MM.1S (cell line): ENCODE data around the gene MICU2.

ENCODE experiments used
- EZH2 ChIP-seq: fragments of 300-600 bp; sonication (generic); optimal IDR thresholded peaks from 2 replicates; pipeline ENCODE3; 2017; ENCODE audit warnings: low read depth, mild to moderate bottlenecking, antibody characterized with exemption, low read length, mixed read lengths
- TF ChIP-seq, protein P1 (sequence below): fragments of 300-600 bp; sonication (generic); IDR thresholded peaks from 2 replicates; pipeline ENCODE4 v1.5.1; 2016; ENCODE audit warnings: antibody characterized with exemption, low read length, mixed read lengths

DNA sequence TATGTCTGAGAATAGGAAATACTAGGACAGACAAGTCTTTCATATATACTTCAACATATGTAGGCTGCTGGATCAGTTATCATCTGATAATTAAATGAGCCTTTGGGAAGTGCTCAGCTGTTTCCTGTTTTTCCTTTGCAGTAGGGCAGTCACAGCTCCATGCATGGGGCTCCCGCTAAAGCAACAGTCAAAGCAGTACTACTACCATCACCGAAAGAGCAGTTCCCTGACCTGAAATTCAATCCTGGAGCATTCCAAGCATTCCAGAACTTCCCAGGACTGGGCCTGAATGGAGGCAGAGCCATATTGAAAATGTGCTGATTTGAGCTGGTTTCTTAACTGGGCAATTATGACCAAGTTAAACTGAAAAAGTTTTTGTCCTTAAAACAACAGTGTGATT is 20.5 kb downstream of the MICU2 start:
- TF ChIP-seq, protein P1, sequence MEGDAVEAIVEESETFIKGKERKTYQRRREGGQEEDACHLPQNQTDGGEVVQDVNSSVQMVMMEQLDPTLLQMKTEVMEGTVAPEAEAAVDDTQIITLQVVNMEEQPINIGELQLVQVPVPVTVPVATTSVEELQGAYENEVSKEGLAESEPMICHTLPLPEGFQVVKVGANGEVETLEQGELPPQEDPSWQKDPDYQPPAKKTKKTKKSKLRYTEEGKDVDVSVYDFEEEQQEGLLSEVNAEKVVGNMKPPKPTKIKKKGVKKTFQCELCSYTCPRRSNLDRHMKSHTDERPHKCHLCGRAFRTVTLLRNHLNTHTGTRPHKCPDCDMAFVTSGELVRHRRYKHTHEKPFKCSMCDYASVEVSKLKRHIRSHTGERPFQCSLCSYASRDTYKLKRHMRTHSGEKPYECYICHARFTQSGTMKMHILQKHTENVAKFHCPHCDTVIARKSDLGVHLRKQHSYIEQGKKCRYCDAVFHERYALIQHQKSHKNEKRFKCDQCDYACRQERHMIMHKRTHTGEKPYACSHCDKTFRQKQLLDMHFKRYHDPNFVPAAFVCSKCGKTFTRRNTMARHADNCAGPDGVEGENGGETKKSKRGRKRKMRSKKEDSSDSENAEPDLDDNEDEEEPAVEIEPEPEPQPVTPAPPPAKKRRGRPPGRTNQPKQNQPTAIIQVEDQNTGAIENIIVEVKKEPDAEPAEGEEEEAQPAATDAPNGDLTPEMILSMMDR: no peak
- no peak for TF ChIP-seq EZH2
